ENCODE results near the gene MRPL54. TPM values are rescaled to one million over a fixed set of nuclear protein-coding genes. Genes with fewer than 3 reads are reported as not detected.
"Not testable (repeated sequence)": the region's sequence is repeated elsewhere in the genome, so short reads cannot be mapped to it uniquely, and the experiment has no call there.

The MRPL54 gene
- total RNA-seq, 1 experiment from 2014 or later, result 26.7 TPM

DNA sequence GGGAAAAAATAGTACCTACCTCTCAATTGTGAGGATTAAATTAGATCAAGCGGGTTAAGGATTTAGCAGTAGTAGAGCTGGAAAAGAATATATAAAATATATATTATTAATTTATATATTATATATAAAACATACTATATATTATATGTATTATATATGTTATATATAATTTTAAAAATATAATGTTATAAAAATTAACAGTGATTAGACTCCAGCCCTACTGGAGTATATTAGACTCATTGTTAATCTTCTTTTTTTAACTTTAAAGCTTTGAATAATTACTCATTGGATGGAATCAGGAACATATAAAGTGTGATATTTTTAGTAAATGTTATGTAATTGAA, 380 bp upstream of the MRPL54 start:
- no peak for DNase-seq (ENCODE audit: low read depth)
- in situ Hi-C loops (cut with HindIII; ENCODE audit: low pct_unique_long_range_greater_than_20kb, low sequenced_read_pairs), result no loop called here

DNA sequence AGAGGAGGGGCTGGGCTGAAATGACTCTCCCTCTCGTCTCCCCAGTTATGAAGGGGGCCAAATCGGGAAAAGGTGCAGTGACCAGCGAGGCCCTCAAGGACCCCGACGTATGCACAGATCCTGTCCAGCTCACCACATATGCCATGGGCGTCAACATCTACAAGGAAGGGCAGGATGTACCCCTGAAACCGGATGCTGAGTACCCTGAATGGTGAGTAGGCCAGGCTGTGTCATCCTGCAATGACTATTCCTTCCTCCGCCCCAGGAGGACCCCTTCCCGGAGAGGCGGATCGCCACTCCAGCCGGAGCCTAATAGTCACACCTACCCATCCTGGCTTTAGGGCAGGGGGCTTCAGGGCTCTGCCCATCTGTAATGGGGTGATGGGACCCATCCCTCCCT, 2.6 kb downstream of the MRPL54 start:
- in situ Hi-C loops (cut with HindIII; ENCODE audit: low pct_unique_long_range_greater_than_20kb, low sequenced_read_pairs), result no loop called here

DNA sequence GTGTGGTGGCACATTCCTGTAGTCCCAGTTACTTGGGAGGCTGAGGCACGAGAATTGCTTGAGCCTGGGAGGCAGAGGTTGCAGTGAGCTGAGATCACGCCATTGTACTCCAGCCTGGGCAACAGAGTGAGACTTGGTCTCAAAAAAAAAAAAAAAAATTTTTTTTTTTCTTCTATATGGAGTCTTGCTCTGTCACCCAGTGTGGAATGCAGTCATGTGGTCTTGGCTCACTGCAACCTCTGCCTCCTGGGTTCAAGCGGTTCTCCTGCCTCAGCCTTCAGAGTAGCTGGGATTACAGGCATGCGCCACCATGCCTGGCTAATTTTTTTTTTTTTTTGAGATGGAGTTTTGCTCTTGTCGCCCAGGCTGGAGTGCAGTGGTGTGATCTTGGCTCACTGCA, 3.3 kb downstream of the MRPL54 start:
- in situ Hi-C loops (cut with HindIII; ENCODE audit: low pct_unique_long_range_greater_than_20kb, low sequenced_read_pairs); DNase-seq (ENCODE audit: low read depth): not testable (repeated sequence)

More for the DNA sequence above, 2.6 kb downstream of the MRPL54 start:
- DNase-seq (ENCODE audit: low read depth), result no peak

DNA sequence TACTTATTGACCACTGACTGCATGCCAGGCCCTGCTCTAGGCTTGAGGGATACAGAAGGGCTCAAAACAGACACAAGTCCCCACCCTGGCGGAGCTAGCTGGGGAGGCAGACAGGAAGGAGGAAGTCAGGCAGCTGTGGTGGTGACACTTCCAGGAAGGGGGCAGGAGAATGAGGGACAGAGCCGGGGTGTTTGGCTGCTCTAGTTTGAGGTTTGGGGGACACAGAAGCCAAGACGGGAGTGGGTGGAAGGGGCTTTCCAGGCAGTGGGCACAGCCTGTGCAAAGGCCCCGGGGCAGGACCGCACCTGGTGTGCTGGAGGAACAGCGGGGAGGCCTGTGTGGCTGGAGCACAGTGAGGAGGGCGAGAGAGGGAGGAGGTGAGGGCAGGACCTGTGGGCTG, 4.0 kb downstream of the MRPL54 start:
- DNase-seq (ENCODE audit: low read depth), result no peak
- in situ Hi-C loops (cut with HindIII; ENCODE audit: low pct_unique_long_range_greater_than_20kb, low sequenced_read_pairs), result no loop called here

DNA sequence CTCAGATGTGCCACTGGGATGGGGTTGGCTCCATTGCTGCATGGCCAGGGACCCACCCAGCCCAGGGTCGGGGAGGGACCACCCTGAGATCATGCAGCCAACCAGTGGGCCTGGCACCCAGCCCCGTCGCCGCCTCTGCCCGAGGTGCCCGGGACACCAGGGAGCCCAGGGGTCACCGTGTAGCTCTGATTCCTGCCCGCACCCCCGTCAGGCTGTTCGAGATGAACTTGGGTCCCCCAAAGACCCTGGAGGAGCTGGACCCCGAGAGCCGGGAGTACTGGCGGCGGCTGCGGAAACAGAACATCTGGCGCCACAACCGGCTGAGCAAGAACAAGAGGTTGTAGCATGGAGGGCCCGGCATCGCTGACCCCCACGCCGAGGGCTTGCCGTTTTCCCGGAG, 4.6 kb downstream of the MRPL54 start:
- no peak for DNase-seq (ENCODE audit: low read depth)
- in situ Hi-C loops (cut with HindIII; ENCODE audit: low pct_unique_long_range_greater_than_20kb, low sequenced_read_pairs), result no loop called here

DNA sequence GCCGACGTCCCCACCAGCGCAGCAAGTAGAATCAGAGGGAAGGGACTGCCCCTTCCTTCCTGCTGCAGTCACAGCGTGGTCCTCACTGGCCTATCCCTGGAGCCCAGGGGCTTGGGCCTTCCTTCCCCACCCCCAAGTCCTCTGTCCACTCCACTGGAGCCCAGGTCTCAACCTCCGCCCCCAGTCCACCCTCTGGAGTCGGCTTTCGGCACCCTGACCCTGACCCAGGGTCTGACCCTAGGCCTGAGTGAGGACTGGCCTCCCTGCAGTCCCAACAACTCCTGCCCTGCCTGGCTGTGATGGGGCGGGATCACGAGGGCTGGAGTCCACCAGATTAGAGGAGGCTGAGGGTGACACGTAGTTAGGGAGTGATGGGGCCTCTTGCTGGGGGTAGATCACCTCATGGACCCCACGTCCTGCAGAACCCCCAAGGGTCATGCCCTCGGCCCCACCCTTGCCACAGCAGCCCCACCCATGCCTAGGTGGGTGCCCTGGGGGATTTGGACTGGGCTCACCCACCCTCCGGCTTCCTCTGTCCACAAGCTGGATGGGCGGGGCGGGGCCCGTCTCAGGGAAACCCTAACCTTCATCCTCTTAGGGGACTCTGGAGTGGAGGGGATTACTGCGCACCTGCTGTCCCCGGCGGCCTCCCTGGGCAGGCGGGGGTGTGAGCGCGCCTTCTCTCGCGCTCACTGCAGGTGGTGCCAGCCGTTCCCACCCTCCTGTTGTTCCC, 5.7 kb downstream of the MRPL54 start:
- in situ Hi-C loops (cut with HindIII; ENCODE audit: low pct_unique_long_range_greater_than_20kb, low sequenced_read_pairs), result no loop called here

DNA sequence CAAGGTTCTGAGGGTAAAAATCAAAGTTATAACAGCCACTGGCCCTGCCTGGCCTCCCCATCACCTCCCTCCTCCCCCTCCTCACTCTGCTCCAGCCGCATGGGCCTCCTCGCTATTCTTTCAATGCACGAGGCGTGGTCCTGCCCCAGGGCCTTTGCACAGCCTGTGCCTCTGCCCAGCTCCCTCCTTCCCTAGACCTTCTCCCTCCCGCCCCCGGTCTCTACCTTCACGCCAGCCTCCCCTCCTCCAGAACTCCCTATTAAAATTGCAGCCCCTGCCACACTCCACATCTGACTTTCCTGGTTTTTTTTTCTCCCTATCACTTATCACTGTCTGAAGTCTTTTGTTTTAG, 6.2 kb downstream of the MRPL54 start:
- in situ Hi-C loops (cut with HindIII; ENCODE audit: low pct_unique_long_range_greater_than_20kb, low sequenced_read_pairs), result no loop called here
- DNase-seq (ENCODE audit: low read depth), result no peak

More for the DNA sequence above, 5.7 kb downstream of the MRPL54 start:
- DNase-seq (ENCODE audit: low read depth), result no peak

DNA sequence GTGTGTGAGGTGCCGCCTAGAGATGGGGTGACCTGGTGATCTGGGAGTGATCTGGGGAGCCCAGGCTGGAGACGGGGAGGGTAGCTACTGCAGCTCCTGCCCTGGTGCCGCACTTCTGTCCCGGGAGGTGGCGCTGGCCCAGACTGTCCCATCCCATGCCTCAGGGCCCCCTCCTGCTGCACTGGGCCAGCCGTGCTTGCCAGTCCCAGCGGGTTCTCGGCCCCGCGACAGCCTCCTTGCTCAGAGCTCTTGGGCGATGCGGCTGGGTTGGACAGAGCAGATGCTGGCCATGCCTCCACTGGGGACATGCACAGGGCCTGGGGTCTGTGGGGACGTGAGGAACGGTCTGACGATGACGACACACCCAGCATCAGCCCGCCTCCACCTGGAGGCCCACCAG, 7.0 kb downstream of the MRPL54 start:
- no peak for DNase-seq (ENCODE audit: low read depth)
- in situ Hi-C loops (cut with HindIII; ENCODE audit: low pct_unique_long_range_greater_than_20kb, low sequenced_read_pairs), result no loop called here

DNA sequence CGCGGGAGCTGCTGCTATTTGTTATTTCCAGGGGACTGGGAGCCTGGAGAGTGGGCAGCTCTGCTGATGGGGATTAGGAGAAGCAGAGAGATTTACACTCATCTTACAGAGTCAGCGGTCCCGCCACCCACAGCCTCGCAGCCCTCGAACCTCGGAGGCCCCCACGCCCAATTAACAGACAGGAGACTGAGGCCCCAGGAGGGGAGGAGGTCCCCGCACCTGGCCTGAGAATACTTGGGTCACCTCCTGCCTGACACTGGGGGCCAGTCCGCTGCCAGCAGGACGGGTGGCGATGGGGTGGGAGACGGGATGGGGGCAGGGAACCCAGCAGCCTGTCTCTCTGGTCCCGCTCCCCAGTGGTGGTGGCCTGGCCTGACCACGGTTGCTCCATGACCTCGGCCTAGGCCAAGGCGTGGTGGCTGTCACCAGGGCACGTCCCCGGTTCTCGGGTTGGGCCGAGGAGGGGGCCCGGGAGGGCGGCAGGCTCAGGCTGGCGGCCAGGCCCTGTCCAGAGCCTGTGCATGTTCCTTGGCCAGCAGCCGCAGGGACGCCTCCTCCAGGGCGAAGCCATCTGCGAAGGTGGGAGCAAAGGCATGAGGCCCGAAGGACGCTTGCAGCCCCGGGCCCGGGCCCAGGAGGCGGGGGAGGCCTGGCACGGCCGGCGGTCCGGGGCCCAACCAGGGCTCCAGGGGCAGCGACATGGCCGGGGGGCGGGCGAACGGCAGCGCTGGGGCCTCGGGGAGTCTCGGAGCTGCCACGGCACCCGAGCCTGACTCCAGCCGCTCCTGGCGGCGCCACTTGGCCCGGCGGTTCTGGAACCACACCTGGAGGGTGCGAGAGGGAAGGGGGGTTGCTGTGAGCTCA, 7.9 kb downstream of the MRPL54 start:
- DNase-seq (ENCODE audit: low read depth), result no peak
- in situ Hi-C loops (cut with HindIII; ENCODE audit: low pct_unique_long_range_greater_than_20kb, low sequenced_read_pairs), result no loop called here

DNA sequence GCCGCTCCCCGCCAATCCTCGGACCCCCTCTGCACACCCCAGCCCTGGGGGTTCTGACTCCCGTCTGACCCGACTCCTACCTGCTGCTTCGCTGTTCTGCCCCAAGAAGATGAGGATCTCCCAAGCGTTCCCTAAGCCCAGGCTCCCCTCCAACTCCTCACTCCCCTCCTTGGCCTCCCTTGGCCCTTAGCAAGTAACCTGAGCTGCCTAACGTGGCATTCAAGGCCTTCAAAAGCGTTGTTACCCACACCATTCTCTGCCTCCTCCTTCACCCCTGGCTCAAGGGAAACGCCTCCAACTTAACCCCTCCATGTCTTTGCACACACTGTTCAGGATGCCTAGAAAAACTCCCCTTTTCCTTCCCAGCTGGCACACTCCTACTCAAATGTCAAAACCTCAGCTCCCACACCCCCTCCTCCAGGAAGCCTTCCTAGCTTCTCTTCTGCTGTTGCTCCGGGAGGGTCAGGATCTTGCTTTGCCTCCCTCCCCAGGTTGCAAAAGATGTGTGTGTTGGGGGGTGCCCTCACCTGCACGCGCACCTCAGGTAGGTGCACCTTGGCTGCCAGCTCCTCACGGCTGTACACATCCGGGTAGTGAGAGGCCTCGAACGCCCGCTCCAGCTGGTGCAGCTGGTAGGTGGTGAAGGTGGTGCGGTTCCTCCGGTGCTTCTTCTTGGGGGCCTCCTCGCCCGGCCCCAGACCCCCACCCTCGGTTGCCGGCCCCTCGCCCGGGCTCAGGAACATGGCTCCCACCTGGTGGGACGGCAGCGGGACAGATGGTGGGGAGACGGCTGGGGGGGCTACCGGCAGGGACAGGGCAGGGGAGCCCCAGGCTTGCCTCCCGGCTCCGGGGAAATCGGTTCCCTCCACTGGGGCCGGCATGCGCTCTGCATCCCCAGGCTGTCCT, 8.8 kb downstream of the MRPL54 start:
- DNase-seq (ENCODE audit: low read depth), result no peak
- in situ Hi-C loops (cut with HindIII; ENCODE audit: low pct_unique_long_range_greater_than_20kb, low sequenced_read_pairs), result no loop called here

DNA sequence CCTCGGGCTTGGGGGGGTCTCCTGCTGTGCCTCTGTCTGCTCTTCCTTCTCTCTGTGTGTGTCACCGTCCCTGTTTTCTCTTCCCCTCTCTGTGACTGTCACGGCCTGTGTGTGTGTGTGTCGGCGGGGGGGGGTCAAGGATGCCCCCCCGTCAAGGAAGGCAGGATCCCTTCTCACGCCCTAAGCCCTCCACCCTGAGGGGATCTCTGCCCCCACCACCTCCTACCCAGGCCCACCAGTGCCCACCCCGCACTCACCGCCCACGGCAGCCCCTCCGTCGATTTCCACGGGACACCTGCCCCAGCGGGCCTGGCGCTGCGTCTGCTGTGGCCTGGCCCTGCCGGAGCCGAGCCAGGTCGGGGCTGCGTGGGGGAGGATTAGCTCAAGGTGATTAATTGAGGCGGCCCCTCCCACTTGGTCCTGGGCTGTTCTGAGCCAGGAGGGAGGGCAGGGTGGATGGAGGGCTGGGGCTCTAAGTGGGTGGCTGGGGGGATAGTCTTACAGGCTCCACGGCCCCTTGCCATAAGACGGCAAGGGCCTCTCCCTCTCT, 9.5 kb downstream of the MRPL54 start, which contains the start of gene RAX2:
Gene RAX2, minus strand, starts transcription at position 323 of the 550 bp plus-strand sequence. CDS start 486 bp downstream, outside the sequence.
- no peak for DNase-seq (ENCODE audit: low read depth)
- in situ Hi-C loops (cut with HindIII; ENCODE audit: low pct_unique_long_range_greater_than_20kb, low sequenced_read_pairs), result no loop called here

DNA sequence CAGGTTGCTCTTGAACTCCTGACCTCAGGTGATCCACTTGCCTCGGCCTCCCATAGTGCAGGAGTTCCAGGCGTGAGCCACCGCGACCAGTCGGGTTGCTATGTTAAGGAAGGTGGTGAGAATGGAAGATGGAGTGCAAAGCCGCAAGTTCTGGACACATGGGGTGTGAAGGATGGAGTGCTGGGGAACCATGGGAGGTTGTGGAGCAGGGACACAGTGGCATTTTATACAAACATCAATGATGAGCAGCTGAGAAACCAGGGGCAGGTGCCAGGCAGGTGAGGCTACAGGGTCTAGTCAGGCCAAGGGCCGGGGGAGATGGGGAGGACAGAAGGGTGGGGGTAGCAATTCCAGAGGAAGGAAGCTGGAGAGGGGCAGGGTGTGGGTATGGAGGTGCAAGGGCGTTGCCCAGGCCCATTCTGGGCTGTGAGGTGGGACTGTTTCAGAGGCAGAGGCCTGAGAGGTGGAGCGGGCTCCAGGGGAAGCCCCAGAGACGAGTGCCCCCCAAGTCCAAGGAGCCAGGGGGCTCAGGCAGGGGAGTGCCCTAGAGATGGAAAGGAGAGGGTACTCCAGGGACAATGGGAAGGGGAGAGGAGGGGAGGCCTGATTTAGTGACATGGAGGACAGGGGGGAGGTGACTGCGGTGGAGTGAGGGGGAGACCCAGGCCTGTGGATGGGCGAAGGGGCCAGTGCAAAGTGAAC, 11.5 kb downstream of the MRPL54 start:
- no peak for DNase-seq (ENCODE audit: low read depth)
- in situ Hi-C loops (cut with HindIII; ENCODE audit: low pct_unique_long_range_greater_than_20kb, low sequenced_read_pairs), result no loop called here

DNA sequence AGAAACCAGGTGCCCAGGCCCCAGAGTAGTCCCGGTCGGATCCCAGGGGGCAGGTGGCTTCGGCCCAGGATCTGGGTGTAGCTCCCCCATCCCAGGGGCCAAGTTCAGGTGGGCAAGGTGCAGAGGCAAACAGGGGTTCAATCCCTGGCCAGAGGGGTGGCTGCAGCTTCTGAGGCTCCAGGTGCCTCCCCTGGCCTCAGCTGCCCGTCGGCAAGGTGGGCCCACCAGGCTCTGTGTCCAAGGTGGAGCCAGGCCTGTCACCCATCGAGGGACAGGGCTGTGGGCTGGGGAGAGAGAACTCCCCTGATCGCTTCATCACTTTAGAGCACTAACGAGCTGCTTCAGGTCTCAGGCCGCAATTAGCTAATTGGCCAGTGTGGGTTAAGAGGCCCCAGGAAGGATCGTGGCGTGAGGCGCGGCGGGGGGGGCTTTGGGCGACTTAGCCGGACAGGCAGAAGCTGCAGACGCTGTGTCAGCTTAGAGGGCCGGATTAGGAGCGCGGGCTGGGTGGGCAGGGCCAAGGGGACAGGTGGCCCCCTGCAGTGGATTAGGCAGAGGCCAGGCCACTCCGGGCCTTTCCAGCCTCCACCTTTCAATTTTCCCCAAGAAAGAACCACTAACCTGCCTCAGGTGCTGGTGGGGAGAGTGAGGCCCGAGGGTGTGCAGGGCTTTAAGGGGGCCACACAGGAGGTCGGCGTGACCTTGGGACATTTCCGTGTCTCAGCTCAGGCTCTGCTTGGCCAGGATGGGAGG, 12.3 kb downstream of the MRPL54 start:
- DNase-seq (ENCODE audit: low read depth), result no peak
- in situ Hi-C loops (cut with HindIII; ENCODE audit: low pct_unique_long_range_greater_than_20kb, low sequenced_read_pairs), result no loop called here

DNA sequence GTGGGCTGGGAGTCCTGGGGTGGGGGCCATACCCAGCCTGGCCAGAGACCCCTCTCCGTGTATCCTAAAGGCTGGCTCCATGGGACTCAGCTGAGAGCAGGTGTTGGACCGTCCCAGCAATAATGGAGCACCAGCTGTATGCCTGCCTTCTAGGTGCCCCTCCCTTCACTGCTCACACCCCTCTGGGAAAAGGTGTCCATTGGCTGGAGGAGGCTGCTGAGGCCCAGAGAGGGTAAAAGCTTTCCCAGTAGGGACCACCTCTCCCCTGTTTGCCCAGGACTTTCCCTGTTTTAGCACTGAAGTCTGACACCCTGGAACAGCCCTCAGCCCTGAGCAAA, 12.9 kb downstream of the MRPL54 start:
- DNase-seq (ENCODE audit: low read depth), result no peak
- in situ Hi-C loops (cut with HindIII; ENCODE audit: low pct_unique_long_range_greater_than_20kb, low sequenced_read_pairs), result no loop called here

DNA sequence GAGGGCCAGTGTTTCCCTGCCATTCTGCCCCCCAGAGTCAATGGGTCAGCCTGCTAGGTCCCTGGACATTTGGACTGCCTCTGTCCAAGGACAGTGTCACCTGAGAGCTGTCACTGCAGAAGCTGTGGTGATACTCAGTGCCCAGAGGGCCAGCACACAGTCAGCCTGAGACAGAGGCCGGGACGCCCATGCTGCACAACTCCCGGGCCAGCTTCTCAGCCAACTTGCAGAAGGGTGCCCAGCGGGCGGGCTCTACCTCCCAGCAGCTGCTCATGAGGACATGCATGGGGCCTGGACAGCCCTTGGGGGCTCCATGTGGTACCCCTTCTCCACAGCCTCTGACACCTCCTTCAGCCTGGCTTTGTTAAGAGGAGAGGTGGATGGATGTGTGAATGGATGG, 13.3 kb downstream of the MRPL54 start:
- no peak for DNase-seq (ENCODE audit: low read depth)
- in situ Hi-C loops (cut with HindIII; ENCODE audit: low pct_unique_long_range_greater_than_20kb, low sequenced_read_pairs), result no loop called here

DNA sequence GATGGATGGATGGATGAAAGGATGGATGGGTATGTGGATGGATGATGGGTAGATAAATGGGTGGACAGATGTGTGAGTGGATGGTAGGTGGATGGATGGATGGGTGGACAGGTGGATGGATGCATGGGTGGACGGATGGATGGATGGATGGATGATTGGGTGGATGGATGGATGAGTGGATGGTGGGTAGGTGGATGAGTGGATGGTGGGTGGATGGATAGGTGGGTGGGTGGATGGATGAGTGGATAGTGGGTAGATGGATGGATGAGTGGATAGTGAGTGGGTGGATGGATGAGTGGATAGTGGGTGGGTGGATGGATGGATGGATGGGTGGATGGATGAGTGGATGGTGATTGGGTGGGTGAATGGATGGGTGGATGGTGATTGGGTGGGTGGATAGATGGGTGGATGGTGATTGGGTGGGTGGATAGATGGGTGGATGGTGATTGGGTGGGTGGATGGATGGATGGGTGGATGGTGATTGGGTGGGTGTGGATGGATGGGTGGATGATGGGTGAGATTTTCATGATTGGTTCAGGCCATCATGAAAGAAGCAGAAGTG, 14.1 kb downstream of the MRPL54 start:
- DNase-seq (ENCODE audit: low read depth), result no peak
- in situ Hi-C loops (cut with HindIII; ENCODE audit: low pct_unique_long_range_greater_than_20kb, low sequenced_read_pairs), result no loop called here
